Retinal pigment epithelial cell (primary cell): Measurements from ENCODE around the gene PNMA8A.

ENCODE experiments used
- DNase-seq: peaks from one replicate; pipeline ENCODE4 v3.0.0-alpha.2; 2010; ENCODE audit warnings: low read depth
- H3K4me3 ChIP-seq: 2 replicates; pipeline ENCODE4 v1.5.1; 2011; ENCODE audit warnings: mild to moderate bottlenecking, low read length, control low read depth, moderate library complexity
- TF ChIP-seq, protein P1 (sequence below): conservative IDR thresholded peaks from 2 replicates; pipeline ENCODE4 v1.5.1; 2011; ENCODE audit warnings: low read depth, low read length, control low read depth, inconsistent platforms

The PNMA8A gene

GRCh38 chr19:46429999-46430398 lies 41.4 kb downstream of the PNMA8A start:
- TF ChIP-seq, protein P1, sequence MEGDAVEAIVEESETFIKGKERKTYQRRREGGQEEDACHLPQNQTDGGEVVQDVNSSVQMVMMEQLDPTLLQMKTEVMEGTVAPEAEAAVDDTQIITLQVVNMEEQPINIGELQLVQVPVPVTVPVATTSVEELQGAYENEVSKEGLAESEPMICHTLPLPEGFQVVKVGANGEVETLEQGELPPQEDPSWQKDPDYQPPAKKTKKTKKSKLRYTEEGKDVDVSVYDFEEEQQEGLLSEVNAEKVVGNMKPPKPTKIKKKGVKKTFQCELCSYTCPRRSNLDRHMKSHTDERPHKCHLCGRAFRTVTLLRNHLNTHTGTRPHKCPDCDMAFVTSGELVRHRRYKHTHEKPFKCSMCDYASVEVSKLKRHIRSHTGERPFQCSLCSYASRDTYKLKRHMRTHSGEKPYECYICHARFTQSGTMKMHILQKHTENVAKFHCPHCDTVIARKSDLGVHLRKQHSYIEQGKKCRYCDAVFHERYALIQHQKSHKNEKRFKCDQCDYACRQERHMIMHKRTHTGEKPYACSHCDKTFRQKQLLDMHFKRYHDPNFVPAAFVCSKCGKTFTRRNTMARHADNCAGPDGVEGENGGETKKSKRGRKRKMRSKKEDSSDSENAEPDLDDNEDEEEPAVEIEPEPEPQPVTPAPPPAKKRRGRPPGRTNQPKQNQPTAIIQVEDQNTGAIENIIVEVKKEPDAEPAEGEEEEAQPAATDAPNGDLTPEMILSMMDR, result no peak
- no peak for DNase-seq
- no peak overlapping the region for H3K4me3 ChIP-seq

DNA sequence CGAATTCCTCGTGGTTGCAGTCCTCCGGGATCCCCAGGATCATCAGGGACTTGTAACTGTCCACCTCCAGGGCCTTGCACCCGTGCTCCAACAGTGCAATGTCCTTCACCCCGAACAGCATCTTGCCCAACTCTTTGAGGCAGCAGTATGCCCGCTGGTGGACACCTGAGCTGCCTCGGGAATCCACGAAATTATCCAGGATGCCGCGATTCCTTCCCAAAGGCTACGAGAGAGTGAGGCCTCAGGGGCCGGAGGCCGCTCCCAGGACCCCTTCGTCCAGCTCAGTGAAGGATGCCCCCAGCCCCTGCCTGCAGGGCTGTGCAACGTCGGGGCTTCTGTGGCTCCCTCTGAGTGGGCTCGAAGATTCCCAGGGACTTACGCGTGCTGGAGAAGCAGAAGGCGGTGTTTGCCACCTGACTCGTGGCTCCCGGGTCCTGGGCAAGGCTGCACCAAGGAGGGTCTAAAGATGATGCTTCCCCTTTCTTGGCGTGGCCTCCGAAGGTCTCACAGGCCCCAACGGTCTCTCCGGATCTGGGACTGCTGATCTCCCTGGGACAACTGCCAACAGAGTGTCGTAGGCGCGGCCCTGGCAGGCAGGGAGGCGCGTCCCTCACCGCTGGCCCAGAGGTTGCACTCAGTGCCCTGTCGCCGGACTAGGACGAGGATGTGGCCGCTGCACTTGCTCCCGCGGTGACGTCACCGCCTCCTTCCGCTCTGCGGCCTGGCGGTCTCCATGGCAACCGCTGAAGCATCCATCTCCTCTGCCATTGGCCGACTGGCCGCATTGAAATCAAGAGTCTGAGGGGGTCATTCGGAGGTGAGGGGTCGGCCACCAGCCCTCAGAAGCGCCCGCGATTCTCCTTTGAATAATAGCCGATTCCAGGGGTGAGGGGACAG lies 42.9 kb downstream of the PNMA8A start, which contains the start of gene PNMA8C:
TSS of gene PNMA8C (minus strand) at position 698 of the 897 bp plus-strand sequence. CDS start at position 121, 577 bp downstream.
- no peak for DNase-seq
- TF ChIP-seq, protein P1, result no peak
- peak within 1 kb of the TSS; percentile 38 for H3K4me3 ChIP-seq

GRCh38 chr19:46427518-46428045 lies 43.8 kb downstream of the PNMA8A start:
- DNase-seq, result no peak
- no peak overlapping the region for H3K4me3 ChIP-seq
- TF ChIP-seq, protein P1, result no peak

DNA sequence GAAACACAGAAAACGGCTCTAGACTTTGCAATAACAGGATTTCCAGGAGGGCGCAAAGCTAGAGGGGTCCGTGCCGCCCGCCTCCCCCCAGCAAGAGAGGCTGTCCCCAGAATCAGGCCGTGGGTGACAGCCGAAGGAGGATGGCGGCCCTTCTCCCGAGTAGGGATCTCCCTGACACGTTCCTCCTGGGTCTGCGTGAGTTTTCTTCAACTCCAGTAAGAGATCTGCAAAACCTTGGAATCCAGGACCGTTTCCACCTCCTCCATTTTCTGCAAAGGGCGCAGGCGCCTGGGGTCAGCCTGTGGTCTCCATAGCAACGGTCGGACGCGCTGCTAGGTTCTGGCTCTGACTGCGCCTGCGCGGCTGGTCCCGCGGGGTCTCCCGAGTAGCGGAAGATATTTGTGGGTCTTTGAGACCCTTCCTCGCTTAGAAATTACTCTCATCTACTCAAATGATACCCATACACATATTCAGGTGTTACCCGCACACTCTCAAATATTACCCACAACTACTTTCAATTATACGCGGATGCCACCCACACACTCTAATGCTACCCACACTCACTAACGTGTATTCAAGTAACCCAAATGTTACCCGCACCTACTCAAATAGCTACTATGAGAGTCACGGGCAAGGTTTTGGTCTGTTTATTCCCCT lies 44.7 kb downstream of the PNMA8A start:
- H3K4me3 ChIP-seq, result peak overlapping the region; percentile 59
- DNase-seq, result no peak
- TF ChIP-seq, protein P1, result no peak

- DNase-seq, result no peak
- TF ChIP-seq, protein P1, result no peak
- peak overlapping the region; percentile 59 for H3K4me3 ChIP-seq
These were observed 45.3 kb downstream of the PNMA8A start for GRCh38 chr19:46426035-46426505.

GRCh38 chr19:46423188-46423587 lies 48.2 kb downstream of the PNMA8A start:
- no peak for DNase-seq
- TF ChIP-seq, protein P1, result no peak
- H3K4me3 ChIP-seq, result no peak overlapping the region
